Cardiac muscle cell (in vitro differentiated cells and primary cell): Measurements from ENCODE around the gene SIX3. TPM values are rescaled to one million over a fixed set of nuclear protein-coding genes. Genes with fewer than 3 reads are reported as not detected.

ENCODE experiments used
- DNase-seq, 2 donors: peaks; one replicate each; pipeline versions ENCODE4 v3.0.0 to v3.0.0-alpha.2; 2010 to 2017; ENCODE audit warnings: low read depth in 1 of 2, low spot score in 1 of 2
- H3K27ac ChIP-seq: fragments of 200-600 bp; sonication (generic); 2 replicates; pipeline ENCODE4 v1.5.1; 2016
- H3K27me3 ChIP-seq: fragments of 200-600 bp; sonication (generic); 2 replicates; pipeline ENCODE4 v1.6.0; 2016; ENCODE audit warnings: control low read depth
- H3K36me3 ChIP-seq: fragments of 200-600 bp; sonication (generic); 2 replicates; pipeline ENCODE4 v1.5.1; 2016; ENCODE audit warnings: control low read depth
- H3K4me1 ChIP-seq: fragments of 200-600 bp; sonication (generic); 2 replicates; pipeline ENCODE4 v1.8.1; 2017; ENCODE audit warnings: low read depth, mild to moderate bottlenecking, mixed run types
- H3K4me3 ChIP-seq: fragments of 200-600 bp; sonication (generic); 2 replicates; pipeline ENCODE4 v1.5.1; 2016; ENCODE audit warnings: mild to moderate bottlenecking
- H3K9me3 ChIP-seq: fragments of 200-600 bp; sonication (generic); 2 replicates; pipeline ENCODE4 v1.5.1; 2017; ENCODE audit warnings: low read depth, mild to moderate bottlenecking, control low read depth
- CTCF ChIP-seq: IDR thresholded peaks from 2 replicates; pipeline ENCODE4 v1.5.1; 2012; ENCODE audit warnings: low read depth, mild to moderate bottlenecking, low read length
- polyA plus RNA-seq: library from polyadenylated mRNA; unstranded; fragments of >200 nt; fragmentation: Nextera tagmentation; extraction: Ambion mirVana; gene quantifications from 2 replicates; pipeline ENCODE4 v1.2.1, GENCODE V29; 2016
- total RNA-seq: library from RNA; depleted of rRNA; stranded (reverse); fragments of >200 nt; gene quantifications from 2 replicates; pipeline ENCODE4 v1.2.3, GENCODE V29; 2016

SIX3 gene
- total and polyA plus RNA-seq, 2 experiments from 2014 or later = not detected

DNA sequence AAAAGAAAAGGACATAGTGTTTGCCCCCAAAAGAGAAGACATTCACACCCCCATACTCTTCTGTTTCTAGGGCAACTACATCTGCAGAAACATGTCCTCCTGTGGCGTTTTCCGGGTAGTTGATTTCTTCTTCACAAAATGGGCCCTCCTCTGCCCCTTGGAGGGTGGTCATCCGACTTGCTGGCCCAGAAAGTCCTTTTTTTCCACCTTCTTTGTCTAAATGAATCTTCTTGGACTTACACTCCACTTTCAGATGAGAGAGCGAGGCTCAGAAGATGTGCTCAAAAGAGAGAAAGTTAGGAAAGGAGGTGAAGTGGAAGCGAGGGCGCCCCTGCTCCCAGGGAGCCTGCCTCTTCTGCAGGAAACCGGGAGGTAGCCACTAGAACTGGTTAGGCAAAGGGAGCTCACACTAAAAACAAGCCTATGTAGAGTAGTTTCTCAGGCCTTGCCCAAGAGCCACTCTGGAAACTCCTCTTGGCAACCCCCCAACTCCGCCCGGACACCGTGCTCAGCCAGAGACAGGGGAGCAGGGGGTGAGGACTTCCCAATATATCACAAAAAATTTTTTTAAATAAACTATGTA is 10.2 kb upstream of the SIX3 start:
- Histone ChIP-seq H3K4me1 (peaks cover 9% of the 10 kb centered on the region), H3K4me3 (no peak overlapping the region), H3K27me3 (peaks cover 100% of the 10 kb centered on the region), H3K27ac (no peak overlapping the region), H3K36me3 (no peaks in the 10 kb centered on the region), H3K9me3 (no peaks in the 10 kb centered on the region)
- no peak for DNase-seq
- TF ChIP-seq CTCF = no peak

GRCh38 chr2:44932079-44932478 is 9.4 kb upstream of the SIX3 start:
- no peak overlapping the region for H3K4me3 ChIP-seq
- no peaks in the 10 kb centered on the region for H3K36me3 ChIP-seq
- TF ChIP-seq CTCF = no peak
- no peak overlapping the region for H3K27ac ChIP-seq
- peaks cover 9% of the 10 kb centered on the region for H3K4me1 ChIP-seq
- H3K27me3 ChIP-seq = peaks cover 100% of the 10 kb centered on the region
- DNase-seq = no peak
- no peaks in the 10 kb centered on the region for H3K9me3 ChIP-seq

GRCh38 chr2:44932564-44933392 is 8.7 kb upstream of the SIX3 start:
- Histone ChIP-seq H3K36me3 (no peaks in the 10 kb centered on the region), H3K4me1 (peaks cover 9% of the 10 kb centered on the region), H3K27me3 (peaks cover 100% of the 10 kb centered on the region), H3K27ac (no peak overlapping the region), H3K4me3 (no peak overlapping the region), H3K9me3 (no peaks in the 10 kb centered on the region)
- DNase-seq = no peak
- no peak for TF ChIP-seq CTCF

DNA sequence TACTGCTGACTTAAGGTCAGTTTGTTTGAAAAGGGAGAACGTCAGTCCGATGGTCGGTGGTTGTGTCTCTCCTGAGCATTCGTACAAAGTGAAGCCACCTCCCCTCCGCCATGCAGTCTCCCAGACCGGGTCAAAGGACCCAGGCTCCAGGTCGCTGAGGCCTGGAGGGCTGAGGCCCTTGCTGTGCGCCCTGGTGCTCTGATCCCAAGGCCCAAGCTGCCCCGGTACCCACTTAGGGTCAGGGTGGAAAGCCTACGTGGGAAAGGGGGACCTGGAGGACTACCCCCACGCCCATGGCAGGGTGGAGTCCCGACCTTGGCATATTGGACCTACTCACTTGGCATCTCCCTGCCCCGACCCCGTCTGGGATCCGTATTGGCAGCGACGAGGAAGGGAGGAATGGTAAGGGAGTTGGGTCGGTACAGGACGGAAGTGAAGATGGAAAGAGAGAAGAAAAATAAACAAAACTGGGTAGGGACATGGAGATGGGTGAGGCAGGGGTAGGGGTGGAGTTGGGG is 8.0 kb upstream of the SIX3 start:
- peaks cover 100% of the 10 kb centered on the region for H3K27me3 ChIP-seq
- H3K27ac ChIP-seq = no peak overlapping the region
- peaks cover 4% of the 10 kb centered on the region for H3K4me1 ChIP-seq
- DNase-seq = no peak
- H3K36me3 ChIP-seq = no peaks in the 10 kb centered on the region
- no peaks in the 10 kb centered on the region for H3K9me3 ChIP-seq
- no peak overlapping the region for H3K4me3 ChIP-seq
- no peak for TF ChIP-seq CTCF

GRCh38 chr2:44934038-44934982 is 7.2 kb upstream of the SIX3 start:
- Histone ChIP-seq H3K27ac (no peak overlapping the region), H3K9me3 (no peaks in the 10 kb centered on the region), H3K27me3 (peaks cover 100% of the 10 kb centered on the region), H3K4me1 (no peaks in the 10 kb centered on the region), H3K4me3 (no peak overlapping the region), H3K36me3 (no peaks in the 10 kb centered on the region)
- DNase-seq = no peak
- TF ChIP-seq CTCF = no peak
